ENCODE measurements around the gene BCAS3.

Gene BCAS3

DNA sequence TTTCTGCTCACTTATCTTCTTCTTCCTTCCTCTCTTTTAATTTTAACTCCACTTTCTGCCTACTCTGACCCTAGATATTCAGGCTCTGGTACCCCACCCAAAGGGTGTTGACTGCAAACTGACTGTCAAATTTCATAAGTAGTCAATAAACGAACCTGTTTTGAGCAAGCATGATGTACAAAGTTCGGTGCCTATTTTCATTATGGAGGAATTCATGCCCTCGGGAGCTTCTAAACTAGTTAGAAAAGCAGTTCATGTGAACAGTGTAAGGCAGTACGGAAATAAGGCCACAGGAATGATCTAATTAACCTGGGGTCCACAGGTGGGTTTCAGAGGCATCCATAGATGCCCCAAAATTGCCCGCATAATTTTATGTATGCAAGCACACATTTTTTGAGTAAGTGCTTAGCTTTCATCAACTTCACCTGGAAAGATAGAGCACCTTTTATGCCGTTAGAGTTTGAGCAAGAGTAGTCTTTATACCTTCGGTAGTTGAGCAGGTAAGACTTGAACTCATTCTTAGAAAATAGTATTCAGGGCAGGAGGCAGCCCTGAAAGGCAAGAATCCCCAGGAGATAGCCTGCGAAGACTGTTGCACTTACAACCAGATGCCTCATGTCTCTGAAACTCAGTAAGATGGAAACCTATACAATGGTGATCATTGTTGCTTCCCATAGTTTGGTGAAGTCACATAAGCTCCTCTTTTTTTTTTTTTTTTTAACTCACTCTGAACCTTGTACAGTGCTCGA is 685.4 kb downstream of the BCAS3 start:
- DNase-seq, result no peak
- Histone ChIP-seq H3K36me3 (ENCODE audit: control insufficient read depth in 4 of 4, insufficient read depth in 4 of 4, low read length in 3 of 4) (peaks cover 0 to 2% (median 0%) of the 10 kb centered on the region in 4 experiments), H3K9me3 (ENCODE audit: control extremely low read depth in 1 of 5, control insufficient read depth in 4 of 5, insufficient read depth in 2 of 5, low read depth in 1 of 5, low read length in 4 of 5) (no peaks in the 10 kb centered on the region), H3K27ac (ENCODE audit: insufficient read depth in 1 of 2, low read depth in 1 of 2, low read length in 2 of 2, poor library complexity in 1 of 2, severe bottlenecking in 2 of 2) (no peak overlapping the region), H3K27me3 (replicated peaks in 2 of 5; ENCODE audit: control insufficient read depth in 4 of 5, insufficient read depth in 5 of 5, low read length in 4 of 5) (no peaks in the 10 kb centered on the region), H3K4me3 (ENCODE audit: control insufficient read depth in 1 of 7, extremely low read depth in 1 of 7, insufficient read depth in 4 of 7, low read depth in 2 of 7, low read length in 6 of 7) (no peak overlapping the region), H3K4me1 (ENCODE audit: control extremely low read depth in 1 of 4, control insufficient read depth in 4 of 4, insufficient read depth in 4 of 4, low read length in 3 of 4) (no peaks in the 10 kb centered on the region)
- ChIA-PET POLR2A (no interaction called here), CTCF (interaction anchor here (0.5 to 1.3 kb wide), 3 partner anchors 27 to 362 kb away, joined by 3 to 4 read pairs (median 3); no protein-coding TSS in a partner anchor)
- 96% methylated on average over 7 of the region's 9 CpGs for WGBS (ENCODE audit: insufficient coverage)

DNA sequence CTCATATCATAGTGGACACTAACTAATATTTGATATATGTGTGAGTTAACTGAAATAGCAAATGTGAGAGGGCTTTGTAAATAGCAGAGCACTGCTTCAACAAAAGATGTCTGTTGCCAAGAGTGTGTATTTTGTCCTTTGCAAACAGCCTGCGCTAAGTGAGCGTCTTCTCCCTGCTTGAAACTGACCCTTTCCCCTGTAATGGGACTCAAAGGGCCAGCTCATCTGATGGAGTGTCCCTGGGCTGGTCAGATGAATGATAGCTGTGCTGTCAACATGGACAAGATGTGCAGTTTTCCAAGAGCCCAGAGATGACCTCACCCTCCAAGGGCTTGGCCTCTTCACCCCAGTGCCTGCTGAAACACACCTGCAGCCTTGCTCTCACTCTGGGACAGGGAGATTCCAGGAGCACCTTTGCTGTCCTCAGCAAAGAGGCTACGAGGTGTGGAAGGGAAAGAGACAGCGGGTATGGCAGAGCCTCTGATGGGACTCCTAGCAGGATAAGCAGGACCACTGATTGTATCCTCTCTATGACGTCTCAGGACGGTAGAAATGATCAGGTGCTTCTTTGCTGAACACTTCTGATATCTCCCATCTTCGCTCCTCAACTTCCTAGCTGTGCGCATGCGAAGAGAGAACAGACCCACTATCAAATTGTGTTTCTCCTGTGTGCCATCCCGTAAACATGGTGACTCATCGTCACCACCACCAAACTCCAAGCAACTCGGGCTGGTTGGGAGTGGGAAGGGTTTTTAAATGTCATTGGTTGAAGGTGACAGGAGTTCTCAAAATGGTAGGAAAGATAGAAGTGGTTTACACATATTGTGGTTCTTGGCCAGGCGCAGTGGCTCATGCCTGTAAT is 686.2 kb downstream of the BCAS3 start:
- Histone ChIP-seq H3K4me1 (ENCODE audit: control extremely low read depth in 1 of 4, control insufficient read depth in 4 of 4, insufficient read depth in 4 of 4, low read length in 3 of 4) (no peaks in the 10 kb centered on the region), H3K27me3 (replicated peaks in 2 of 5; ENCODE audit: control insufficient read depth in 4 of 5, insufficient read depth in 5 of 5, low read length in 4 of 5) (no peaks in the 10 kb centered on the region), H3K36me3 (ENCODE audit: control insufficient read depth in 4 of 4, insufficient read depth in 4 of 4, low read length in 3 of 4) (peaks cover 0 to 2% (median 0%) of the 10 kb centered on the region in 4 experiments), H3K27ac (ENCODE audit: insufficient read depth in 1 of 2, low read depth in 1 of 2, low read length in 2 of 2, poor library complexity in 1 of 2, severe bottlenecking in 2 of 2) (no peak overlapping the region), H3K9me3 (ENCODE audit: control extremely low read depth in 1 of 5, control insufficient read depth in 4 of 5, insufficient read depth in 2 of 5, low read depth in 1 of 5, low read length in 4 of 5) (no peaks in the 10 kb centered on the region), H3K4me3 (ENCODE audit: control insufficient read depth in 1 of 7, extremely low read depth in 1 of 7, insufficient read depth in 4 of 7, low read depth in 2 of 7, low read length in 6 of 7) (no peak overlapping the region)
- POLR2A ChIA-PET, result no interaction called here
- CTCF ChIA-PET, result no interaction called here
- WGBS (ENCODE audit: insufficient coverage), result 97% methylated on average over 10 of the region's 13 CpGs
- no peak for DNase-seq

- Histone ChIP-seq H3K4me1 (ENCODE audit: control extremely low read depth in 1 of 4, control insufficient read depth in 4 of 4, insufficient read depth in 4 of 4, low read length in 3 of 4) (no peaks in the 10 kb centered on the region), H3K36me3 (ENCODE audit: control insufficient read depth in 4 of 4, insufficient read depth in 4 of 4, low read length in 3 of 4) (peaks cover 0 to 2% (median 0%) of the 10 kb centered on the region in 4 experiments), H3K9me3 (ENCODE audit: control extremely low read depth in 1 of 5, control insufficient read depth in 4 of 5, insufficient read depth in 2 of 5, low read depth in 1 of 5, low read length in 4 of 5) (no peaks in the 10 kb centered on the region), H3K27me3 (replicated peaks in 2 of 5; ENCODE audit: control insufficient read depth in 4 of 5, insufficient read depth in 5 of 5, low read length in 4 of 5) (no peaks in the 10 kb centered on the region), H3K27ac (ENCODE audit: insufficient read depth in 1 of 2, low read depth in 1 of 2, low read length in 2 of 2, poor library complexity in 1 of 2, severe bottlenecking in 2 of 2) (no peak overlapping the region), H3K4me3 (ENCODE audit: control insufficient read depth in 1 of 7, extremely low read depth in 1 of 7, insufficient read depth in 4 of 7, low read depth in 2 of 7, low read length in 6 of 7) (no peak overlapping the region)
- CTCF ChIA-PET, result no interaction called here
- DNase-seq, result no peak
- 100% methylated on average over 3 of the region's 3 CpGs for WGBS (ENCODE audit: insufficient coverage)
- POLR2A ChIA-PET, result no interaction called here
Measured at GRCh38 chr17:61364463-61364846, 686.8 kb downstream of the BCAS3 start.

DNA sequence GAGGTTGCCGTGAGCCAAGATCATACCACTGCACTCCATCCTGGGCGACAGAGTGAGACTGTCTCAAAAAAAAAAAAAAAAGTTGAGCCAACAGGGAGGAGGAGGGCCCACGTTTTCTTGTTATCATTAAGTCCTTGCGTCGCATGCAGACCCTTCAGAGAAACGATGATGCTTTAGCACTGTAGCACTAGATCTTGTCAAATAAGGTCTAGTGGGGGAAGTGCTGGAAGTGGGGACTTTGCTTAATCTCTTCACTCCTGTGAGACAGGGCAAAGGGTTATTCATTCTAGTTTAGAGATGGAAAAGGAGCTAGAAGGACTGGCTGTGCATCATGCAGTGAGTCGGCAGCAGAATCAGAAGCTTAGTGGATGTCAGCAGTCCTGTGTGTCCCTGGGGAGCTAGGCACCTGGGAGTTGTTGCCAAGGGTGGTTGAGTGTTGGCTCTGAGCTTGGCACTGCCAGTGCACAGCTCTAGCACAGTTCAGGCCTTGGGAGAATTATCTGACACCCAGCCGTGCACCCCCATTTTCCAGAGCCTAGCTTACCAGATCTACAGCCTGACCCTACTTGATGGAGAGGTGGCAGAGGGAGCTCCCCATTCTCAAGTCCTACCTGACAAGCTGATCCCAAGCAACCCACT is 688.5 kb downstream of the BCAS3 start:
- Histone ChIP-seq H3K9me3 (ENCODE audit: control extremely low read depth in 1 of 5, control insufficient read depth in 4 of 5, insufficient read depth in 2 of 5, low read depth in 1 of 5, low read length in 4 of 5) (no peaks in the 10 kb centered on the region), H3K27ac (ENCODE audit: insufficient read depth in 1 of 2, low read depth in 1 of 2, low read length in 2 of 2, poor library complexity in 1 of 2, severe bottlenecking in 2 of 2) (no peak overlapping the region), H3K36me3 (ENCODE audit: control insufficient read depth in 4 of 4, insufficient read depth in 4 of 4, low read length in 3 of 4) (peaks cover 0 to 2% (median 0%) of the 10 kb centered on the region in 4 experiments), H3K27me3 (replicated peaks in 2 of 5; ENCODE audit: control insufficient read depth in 4 of 5, insufficient read depth in 5 of 5, low read length in 4 of 5) (no peaks in the 10 kb centered on the region), H3K4me3 (ENCODE audit: control insufficient read depth in 1 of 7, extremely low read depth in 1 of 7, insufficient read depth in 4 of 7, low read depth in 2 of 7, low read length in 6 of 7) (no peak overlapping the region), H3K4me1 (ENCODE audit: control extremely low read depth in 1 of 4, control insufficient read depth in 4 of 4, insufficient read depth in 4 of 4, low read length in 3 of 4) (no peaks in the 10 kb centered on the region)
- no peak for DNase-seq
- CTCF ChIA-PET, result interaction anchor here (1.3 kb wide), 1 partner anchor 11 kb away, joined by 6 read pairs; no protein-coding TSS in a partner anchor
- POLR2A ChIA-PET, result no interaction called here
- 97% methylated on average over 6 of the region's 8 CpGs for WGBS (ENCODE audit: insufficient coverage)

- CTCF ChIA-PET, result no interaction called here
- 97% methylated on average over 19 of the region's 19 CpGs for WGBS (ENCODE audit: insufficient coverage)
Measured at GRCh38 chr17:61366715-61367413, 689.2 kb downstream of the BCAS3 start.

DNA sequence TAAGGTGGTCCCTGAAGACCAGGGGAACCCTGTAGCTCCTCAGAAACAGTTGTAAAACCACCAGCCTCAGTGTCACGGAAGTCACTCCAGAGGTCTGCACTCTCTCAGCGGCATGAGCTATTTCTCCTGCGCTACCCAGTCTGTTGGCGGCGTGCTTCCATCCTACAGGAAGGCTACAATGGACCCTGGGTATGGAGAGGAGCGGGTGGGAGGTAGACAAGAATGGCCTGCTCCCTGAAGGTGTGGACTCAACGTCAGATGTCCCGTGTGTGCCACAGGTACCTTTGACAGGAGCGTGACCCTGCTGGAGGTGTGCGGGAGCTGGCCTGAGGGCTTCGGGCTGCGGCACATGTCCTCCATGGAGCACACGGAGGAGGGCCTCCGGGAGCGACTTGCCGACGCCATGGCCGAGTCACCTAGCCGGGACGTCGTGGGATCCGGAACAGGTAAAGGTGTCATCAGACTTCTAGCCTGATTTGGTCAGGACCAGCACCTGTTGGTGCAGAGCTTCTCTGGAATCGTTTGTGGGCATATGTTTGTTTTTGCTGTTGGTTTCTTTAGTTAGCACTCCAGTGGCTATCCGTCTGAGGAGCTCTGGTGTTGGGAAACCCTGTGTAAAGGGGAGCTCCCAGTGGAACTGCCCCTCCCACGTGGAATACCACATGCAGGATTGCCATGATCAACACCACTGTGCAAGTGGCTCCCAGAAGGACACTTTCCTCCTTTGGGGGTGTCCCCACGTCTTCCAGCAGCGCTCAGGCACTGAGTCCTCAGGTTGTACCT is 690.6 kb downstream of the BCAS3 start:
- H3K4me1 ChIP-seq (ENCODE audit: control extremely low read depth in 1 of 4, control insufficient read depth in 4 of 4, insufficient read depth in 4 of 4, low read length in 3 of 4), result peaks cover 0 to 1% (median 0%) of the 10 kb centered on the region in 4 experiments
- 97% methylated on average over 26 of the region's 27 CpGs for WGBS (ENCODE audit: insufficient coverage)
- no peaks in the 10 kb centered on the region for H3K27me3 ChIP-seq (replicated peaks in 2 of 5; ENCODE audit: control insufficient read depth in 4 of 5, insufficient read depth in 5 of 5, low read length in 4 of 5)
- ChIA-PET POLR2A (no interaction called here), CTCF (interaction anchor here (0.5 to 1.2 kb wide), 2 partner anchors 22 to 195 kb away, joined by 3 to 4 read pairs; no protein-coding TSS in a partner anchor)
- no peak overlapping the region for H3K27ac ChIP-seq (ENCODE audit: insufficient read depth in 1 of 2, low read depth in 1 of 2, low read length in 2 of 2, poor library complexity in 1 of 2, severe bottlenecking in 2 of 2)
- no peaks in the 10 kb centered on the region for H3K36me3 ChIP-seq (ENCODE audit: control insufficient read depth in 4 of 4, insufficient read depth in 4 of 4, low read length in 3 of 4)
- H3K9me3 ChIP-seq (ENCODE audit: control extremely low read depth in 1 of 5, control insufficient read depth in 4 of 5, insufficient read depth in 2 of 5, low read depth in 1 of 5, low read length in 4 of 5), result no peaks in the 10 kb centered on the region
- DNase-seq, result no peak
- no peak overlapping the region for H3K4me3 ChIP-seq (ENCODE audit: control insufficient read depth in 1 of 7, extremely low read depth in 1 of 7, insufficient read depth in 4 of 7, low read depth in 2 of 7, low read length in 6 of 7)

More at GRCh38 chr17:61366715-61367413, 689.2 kb downstream of the BCAS3 start:
- Histone ChIP-seq H3K4me3 (ENCODE audit: control insufficient read depth in 1 of 7, extremely low read depth in 1 of 7, insufficient read depth in 4 of 7, low read depth in 2 of 7, low read length in 6 of 7) (no peak overlapping the region), H3K4me1 (ENCODE audit: control extremely low read depth in 1 of 4, control insufficient read depth in 4 of 4, insufficient read depth in 4 of 4, low read length in 3 of 4) (no peaks in the 10 kb centered on the region), H3K36me3 (ENCODE audit: control insufficient read depth in 4 of 4, insufficient read depth in 4 of 4, low read length in 3 of 4) (peaks cover 0 to 2% (median 0%) of the 10 kb centered on the region in 4 experiments), H3K9me3 (ENCODE audit: control extremely low read depth in 1 of 5, control insufficient read depth in 4 of 5, insufficient read depth in 2 of 5, low read depth in 1 of 5, low read length in 4 of 5) (no peaks in the 10 kb centered on the region), H3K27me3 (replicated peaks in 2 of 5; ENCODE audit: control insufficient read depth in 4 of 5, insufficient read depth in 5 of 5, low read length in 4 of 5) (no peaks in the 10 kb centered on the region), H3K27ac (ENCODE audit: insufficient read depth in 1 of 2, low read depth in 1 of 2, low read length in 2 of 2, poor library complexity in 1 of 2, severe bottlenecking in 2 of 2) (no peak overlapping the region)
- no peak for DNase-seq
- POLR2A ChIA-PET, result no interaction called here

Data from common myeloid progenitor, CD34-positive (primary cell).